HT-29 (cell line): Measurements from ENCODE around the gene ARCN1. TPM values are rescaled to one million over a fixed set of nuclear protein-coding genes. Genes with fewer than 3 reads are reported as not detected.

Experiments
- DNase-seq: peaks from one replicate; pipeline ENCODE4 v3.0.0-alpha.2; 2015; ENCODE audit warnings: low spot score
- small RNA-seq: library from RNA; depleted of rRNA; stranded (forward); fragments of <200 nt; gene quantifications from one replicate; pipeline ENCODE3, GENCODE V24; 2014
- total RNA-seq: library from RNA; depleted of rRNA; stranded (reverse); fragments of >200 nt; shearing (Covaris generic); gene quantifications from 2 replicates; pipeline ENCODE4 v1.2.3, GENCODE V29; 2014; rRNA removed

Gene ARCN1
- total RNA-seq, 1 experiment from 2014 or later: 84.9 TPM

GRCh38 chr11:118635642-118636041 lies 63.4 kb downstream of the ARCN1 start:
- DNase-seq: no peak

- DNase-seq: no peak
Measured at GRCh38 chr11:118636569-118637290, 64.5 kb downstream of the ARCN1 start.

- no peak for DNase-seq
Measured at GRCh38 chr11:118638726-118639125, 66.5 kb downstream of the ARCN1 start.

- no peak for DNase-seq
Measured at GRCh38 chr11:118639899-118640298, 67.7 kb downstream of the ARCN1 start.

- DNase-seq: no peak
Measured at GRCh38 chr11:118640332-118641154, 68.3 kb downstream of the ARCN1 start.

- no peak for DNase-seq
Measured at GRCh38 chr11:118641397-118642019, 69.3 kb downstream of the ARCN1 start.

- no peak for DNase-seq
Measured at GRCh38 chr11:118643142-118643994, 71.2 kb downstream of the ARCN1 start.

- no peak for DNase-seq
Measured at GRCh38 chr11:118643995-118644345, 71.8 kb downstream of the ARCN1 start.

GRCh38 chr11:118644496-118644895 lies 72.3 kb downstream of the ARCN1 start:
- no peak for DNase-seq

- no peak for DNase-seq
Measured at GRCh38 chr11:118645066-118645715, 73.0 kb downstream of the ARCN1 start.

GRCh38 chr11:118646393-118646792 lies 74.2 kb downstream of the ARCN1 start:
- no peak for DNase-seq

- no peak for DNase-seq
Measured at GRCh38 chr11:118648291-118648690, 76.1 kb downstream of the ARCN1 start.

- no peak for DNase-seq
Measured at GRCh38 chr11:118649941-118650340, 77.7 kb downstream of the ARCN1 start.

GRCh38 chr11:118650366-118650765 lies 78.2 kb downstream of the ARCN1 start:
- no peak for DNase-seq

- no peak for DNase-seq
Measured at GRCh38 chr11:118651820-118652219, 79.6 kb downstream of the ARCN1 start.

Small RNA genes lying within 50 kb of the gene (small RNA-seq; reads per million reads assigned to genes)
- gene RNU6-1157P: not detected

Other genes with a start within 250 kb of the ARCN1 start
- gene CD3D, start 229.7 kb upstream of the ARCN1 start, total RNA-seq: not detected in 2 replicates
- not detected in 2 replicates for gene CD3G, start 228.1 kb upstream of the ARCN1 start, total RNA-seq
- gene UBE4A, start 212.8 kb upstream of the ARCN1 start, total RNA-seq: 23.6 and 24.1 TPM in 2 replicates
- gene ATP5MG, start 170.8 kb upstream of the ARCN1 start, total RNA-seq: 222 and 227 TPM in 2 replicates
- gene KMT2A, start 135.9 kb upstream of the ARCN1 start, total RNA-seq: 49.7 and 54.8 TPM in 2 replicates
- gene TTC36, start 44.9 kb upstream of the ARCN1 start, total RNA-seq: not detected in 2 replicates
- gene TMEM25, start 41.2 kb upstream of the ARCN1 start, total RNA-seq: 4.3 and 4.4 TPM in 2 replicates
- 17.6 and 18.7 TPM in 2 replicates for gene IFT46, start 6.5 kb upstream of the ARCN1 start, total RNA-seq
- gene PHLDB1, start 35.2 kb downstream of the ARCN1 start, total RNA-seq: 207 and 215 TPM in 2 replicates
- 0.05 TPM in 1 of 2 replicates, not detected in the other for gene TREH, start 107.2 kb downstream of the ARCN1 start, total RNA-seq
- gene DDX6, start 218.8 kb downstream of the ARCN1 start, total RNA-seq: 26.3 and 30.5 TPM in 2 replicates